Measurements from ENCODE around the gene SLU7.

Gene SLU7

DNA sequence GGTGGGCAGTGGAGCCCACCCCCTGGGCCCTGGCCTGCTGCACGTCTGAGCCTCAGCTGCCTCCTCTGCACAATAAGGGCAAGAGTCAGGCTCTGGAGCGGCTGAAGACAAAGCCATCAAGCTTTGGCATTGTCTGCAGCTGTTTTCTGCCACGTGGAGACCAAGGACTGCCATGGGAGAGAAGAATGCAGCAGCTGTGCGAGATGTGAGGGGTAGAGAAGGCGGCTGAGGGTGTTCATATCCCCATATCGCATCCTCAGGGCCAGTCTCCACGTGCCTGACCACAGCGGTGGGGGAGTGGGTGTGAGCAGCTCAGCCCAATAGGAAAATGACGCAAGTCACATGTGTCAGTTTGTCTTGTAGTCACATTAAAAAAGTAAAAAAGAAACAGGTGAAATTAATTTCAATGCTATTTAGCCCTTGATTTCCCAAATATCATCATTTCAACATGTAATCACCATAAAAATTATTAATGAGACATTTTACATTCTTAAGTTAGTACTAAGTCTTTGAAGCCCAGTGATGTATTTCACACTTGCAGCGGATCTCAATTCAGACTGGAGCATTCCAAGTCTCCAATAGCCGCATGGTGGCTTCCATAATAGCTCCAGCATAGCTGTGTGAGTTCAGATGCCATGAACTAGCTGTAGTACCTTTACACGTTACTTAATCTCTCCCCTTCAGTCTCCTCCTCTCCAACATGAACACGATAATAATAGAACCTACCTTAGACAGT lies 55.1 kb downstream of the SLU7 start:
- no peak for DNase-seq

GRCh38 chr5:160363211-160363610 lies 55.7 kb downstream of the SLU7 start:
- DNase-seq, result no peak

DNA sequence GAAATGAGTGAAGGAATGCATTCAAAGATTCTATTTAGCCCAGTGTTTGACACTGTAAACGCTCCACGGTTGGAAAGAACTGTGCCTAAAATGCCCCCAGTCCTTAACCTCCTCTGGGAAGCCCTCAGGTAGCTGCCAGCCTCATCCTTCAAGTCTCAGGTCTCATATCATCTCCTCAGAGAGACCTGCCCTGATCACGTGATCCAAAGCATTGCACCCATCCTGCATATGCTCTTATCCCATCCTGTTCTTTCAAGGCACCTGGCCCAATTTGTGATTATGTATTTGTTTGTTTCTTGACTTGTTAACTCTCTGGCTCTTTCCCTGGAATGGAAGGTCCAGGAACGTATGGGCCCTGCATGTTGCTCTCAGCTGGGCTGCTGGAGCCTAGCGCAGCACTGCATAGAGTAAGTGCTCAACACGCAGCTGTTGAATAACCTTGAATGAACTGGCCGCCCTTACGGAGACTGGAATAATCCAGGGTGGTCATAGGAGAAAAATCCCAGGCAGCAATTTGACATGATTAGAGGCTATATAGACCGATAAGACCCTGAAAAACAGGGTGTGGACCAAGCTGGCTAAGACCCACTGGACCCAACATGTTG lies 57.2 kb downstream of the SLU7 start:
- DNase-seq, result no peak

- DNase-seq, result no peak
These were observed 58.6 kb downstream of the SLU7 start for GRCh38 chr5:160360310-160360709.

GRCh38 chr5:160359816-160360215 lies 59.1 kb downstream of the SLU7 start:
- no peak for DNase-seq

- DNase-seq, result no peak
These were observed 59.6 kb downstream of the SLU7 start for GRCh38 chr5:160359242-160359641.

GRCh38 chr5:160357861-160358411 lies 60.9 kb downstream of the SLU7 start:
- DNase-seq, result no peak

- DNase-seq, result no peak
These were observed 61.5 kb downstream of the SLU7 start for GRCh38 chr5:160357394-160357793.

GRCh38 chr5:160356550-160357347 lies 62.1 kb downstream of the SLU7 start:
- no peak for DNase-seq

- no peak for DNase-seq
These were observed 64.2 kb downstream of the SLU7 start for GRCh38 chr5:160354666-160355065.

- no peak for DNase-seq
These were observed 65.5 kb downstream of the SLU7 start for GRCh38 chr5:160353379-160353778.

DNA sequence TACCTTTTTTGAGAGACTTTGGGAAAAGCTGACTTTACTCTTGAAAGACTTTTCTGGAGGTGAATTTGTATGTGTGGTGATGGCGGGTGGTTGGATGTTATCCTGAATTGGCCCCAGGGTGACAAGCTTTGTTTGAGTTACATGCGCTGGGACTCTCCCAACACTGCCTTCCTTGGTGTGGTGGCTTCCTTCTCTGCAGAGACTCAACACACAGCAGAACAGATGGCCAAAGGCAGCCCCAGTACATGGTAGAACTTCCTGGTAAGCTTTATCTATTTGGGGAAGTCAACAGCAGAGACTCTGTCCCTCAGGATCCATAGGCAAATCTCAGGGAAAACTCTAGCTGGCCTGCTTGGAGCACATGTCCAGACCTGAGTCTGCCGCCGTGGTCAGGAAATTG lies 66.6 kb downstream of the SLU7 start:
- DNase-seq, result no peak
